ENCODE data around the gene TAF6L.
"Not testable (repeated sequence)": the region's sequence is repeated elsewhere in the genome, so short reads cannot be mapped to it uniquely, and the experiment has no call there.

The TAF6L gene

GRCh38 chr11:62801071-62801470 is 29.9 kb downstream of the TAF6L start:
- no peak for DNase-seq (ENCODE audit: insufficient read length, low spot score)
- no peak for FAIRE-seq

- DNase-seq (ENCODE audit: insufficient read length, low spot score): no peak
- FAIRE-seq: peak; percentile 88
Measured at GRCh38 chr11:62804310-62805075, 33.3 kb downstream of the TAF6L start.

- peak; percentile 88 for FAIRE-seq
Measured at GRCh38 chr11:62805076-62805892, 34.1 kb downstream of the TAF6L start, which contains the start of gene NXF1. NXF1 (minus strand) TSS chr11:62805440; CDS start chr11:62805356, 84 bp downstream.

GRCh38 chr11:62805961-62806441 is 34.8 kb downstream of the TAF6L start:
- DNase-seq (ENCODE audit: insufficient read length, low spot score) (no peak), FAIRE-seq (no peak)

More at GRCh38 chr11:62805076-62805892, 34.1 kb downstream of the TAF6L start, which contains the start of gene NXF1:
- peak; percentile 88 for DNase-seq (ENCODE audit: insufficient read length, low spot score)

- DNase-seq (ENCODE audit: insufficient read length, low spot score): no peak
Measured at GRCh38 chr11:62806611-62807121, 35.5 kb downstream of the TAF6L start.

GRCh38 chr11:62810748-62811147 is 39.6 kb downstream of the TAF6L start:
- FAIRE-seq: no peak
- DNase-seq (ENCODE audit: insufficient read length, low spot score): no peak

More at GRCh38 chr11:62806611-62807121, 35.5 kb downstream of the TAF6L start:
- FAIRE-seq: no peak

GRCh38 chr11:62811659-62812058 is 40.5 kb downstream of the TAF6L start:
- no peak for FAIRE-seq
- DNase-seq (ENCODE audit: insufficient read length, low spot score): no peak

GRCh38 chr11:62816557-62816956 is 45.4 kb downstream of the TAF6L start:
- FAIRE-seq: no peak

GRCh38 chr11:62817129-62817528 is 45.9 kb downstream of the TAF6L start:
- FAIRE-seq (no peak), DNase-seq (ENCODE audit: insufficient read length, low spot score) (no peak)

More at GRCh38 chr11:62816557-62816956, 45.4 kb downstream of the TAF6L start:
- DNase-seq (ENCODE audit: insufficient read length, low spot score): no peak

- DNase-seq (ENCODE audit: insufficient read length, low spot score) (no peak), FAIRE-seq (no peak)
Measured at GRCh38 chr11:62823677-62824076, 52.5 kb downstream of the TAF6L start.

GRCh38 chr11:62828130-62828529 is 56.9 kb downstream of the TAF6L start:
- not testable (repeated sequence) for DNase-seq (ENCODE audit: insufficient read length, low spot score); FAIRE-seq

- no peak for FAIRE-seq
- no peak for DNase-seq (ENCODE audit: insufficient read length, low spot score)
Measured at GRCh38 chr11:62830904-62831519, 59.8 kb downstream of the TAF6L start.

- peak; percentile 85 for DNase-seq (ENCODE audit: insufficient read length, low spot score)
- FAIRE-seq: peak; percentile 93
Measured at GRCh38 chr11:62831520-62832335, 60.5 kb downstream of the TAF6L start, which contains the start of gene STX5. STX5 (minus strand) TSS chr11:62832051; CDS start chr11:62831243, 808 bp downstream.

- FAIRE-seq (no peak), DNase-seq (ENCODE audit: insufficient read length, low spot score) (no peak)
Measured at GRCh38 chr11:62832336-62833234, 61.4 kb downstream of the TAF6L start, which contains the start of gene TEX54. TEX54 (minus strand) TSS chr11:62832841.

GRCh38 chr11:62835336-62835735 is 64.1 kb downstream of the TAF6L start:
- FAIRE-seq (no peak), DNase-seq (ENCODE audit: insufficient read length, low spot score) (no peak)

All from GM19239 (cell line).